Inflammatory macrophage (primary cell): ENCODE data around the gene COL4A1.

Source experiments
- DNase-seq, 2 donors: peaks; one replicate each; pipeline ENCODE4 v3.0.0-alpha.2; 2020 to 2022

Gene COL4A1

DNA sequence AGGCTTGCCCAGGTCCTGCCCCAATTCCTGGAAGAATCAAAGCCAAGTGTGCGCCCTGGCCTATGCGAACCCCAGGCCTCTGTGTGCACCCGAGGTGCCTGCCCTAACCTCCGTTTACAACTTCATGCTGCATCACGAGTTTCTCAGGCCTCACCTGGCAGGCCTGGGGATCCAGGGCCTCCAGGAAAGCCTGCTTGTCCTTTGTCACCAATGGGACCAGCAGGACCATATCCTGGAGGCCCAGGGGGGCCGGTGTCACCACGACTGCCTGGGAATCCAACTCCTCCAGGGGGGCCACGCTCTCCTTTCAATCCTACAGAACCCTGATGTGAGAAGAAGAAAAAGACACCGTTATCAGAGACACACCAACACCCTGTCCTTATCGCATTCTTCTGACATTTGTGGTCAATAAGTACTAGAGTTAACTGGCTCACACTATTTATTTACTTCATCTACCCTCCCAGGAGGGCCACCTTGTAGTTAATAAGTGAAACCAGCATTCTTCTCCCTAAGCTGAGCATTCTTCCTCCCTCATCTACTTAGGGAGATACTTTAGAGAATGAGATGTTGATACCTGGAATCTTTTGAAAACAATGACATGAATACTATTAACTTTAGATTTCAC, 120.6 kb downstream of the COL4A1 start:
- DNase-seq: no peak

DNA sequence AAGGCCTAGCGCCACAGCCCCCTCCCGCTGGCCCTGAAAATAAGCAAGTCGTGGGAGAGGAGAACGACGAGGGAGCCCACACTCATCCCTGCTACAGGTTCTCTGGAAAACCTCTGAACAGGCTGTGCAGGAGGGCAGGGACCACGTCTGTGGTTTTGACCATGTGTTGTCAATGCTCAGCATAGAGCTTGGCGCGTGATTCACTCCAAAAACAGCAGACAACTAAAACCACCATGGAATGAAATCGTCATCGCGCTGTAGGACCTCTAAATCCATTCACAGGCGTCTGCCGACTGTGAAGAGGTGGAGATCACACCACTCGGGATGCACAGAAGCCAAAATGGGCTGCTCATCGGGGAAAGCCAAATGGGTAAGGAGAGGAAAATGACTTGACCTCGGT, 121.3 kb downstream of the COL4A1 start:
- no peak for DNase-seq

DNA sequence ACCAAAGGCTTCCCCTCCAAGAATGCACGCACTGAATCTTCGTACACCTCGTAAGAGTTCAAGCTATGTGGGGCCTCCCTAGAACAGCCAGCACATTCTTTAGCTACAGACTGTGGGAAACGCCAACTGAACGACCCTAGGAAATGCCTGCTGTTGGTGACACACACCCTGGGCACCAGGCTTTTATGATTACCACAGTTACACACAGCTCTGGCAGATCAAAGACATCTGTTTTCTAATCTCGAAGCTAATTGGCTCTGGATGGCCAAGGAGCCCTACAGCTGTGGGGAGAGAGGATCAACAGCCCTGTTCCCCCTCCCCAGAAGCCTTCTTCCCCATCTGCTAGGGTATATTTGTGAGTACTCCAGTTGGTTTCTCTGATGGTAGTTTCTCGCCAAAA, 123.0 kb downstream of the COL4A1 start:
- DNase-seq: no peak

GRCh38 chr13:110182461-110182860, 124.5 kb downstream of the COL4A1 start:
- DNase-seq: no peak

- no peak for DNase-seq
These were observed 125.0 kb downstream of the COL4A1 start for GRCh38 chr13:110182003-110182402.

GRCh38 chr13:110179857-110180147, 127.2 kb downstream of the COL4A1 start:
- no peak for DNase-seq

- DNase-seq: no peak
These were observed 127.7 kb downstream of the COL4A1 start for GRCh38 chr13:110179116-110179856.

GRCh38 chr13:110177790-110178189, 129.2 kb downstream of the COL4A1 start:
- no peak for DNase-seq

- no peak for DNase-seq
These were observed 130.5 kb downstream of the COL4A1 start for GRCh38 chr13:110176431-110176830.

GRCh38 chr13:110173247-110173818, 133.6 kb downstream of the COL4A1 start:
- no peak for DNase-seq

DNA sequence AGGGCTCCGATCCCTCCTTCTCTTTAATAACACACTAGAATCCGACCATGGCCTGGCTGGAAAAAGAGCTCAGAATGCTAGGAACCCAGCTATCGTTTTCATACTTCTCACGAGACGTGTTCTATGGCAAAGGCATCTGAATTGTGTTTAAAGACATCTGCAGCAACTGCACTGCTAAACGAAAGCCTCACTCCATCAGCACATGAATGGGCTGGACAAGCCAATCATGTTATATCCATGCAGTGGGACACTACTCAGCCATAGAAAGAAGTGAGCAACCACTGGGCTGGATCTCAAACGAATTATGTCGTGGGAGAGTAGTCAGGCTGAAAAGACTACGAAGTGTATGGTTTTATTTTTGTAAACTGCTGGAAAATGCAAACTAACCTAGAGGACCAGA, 136.1 kb downstream of the COL4A1 start:
- no peak for DNase-seq

GRCh38 chr13:110170020-110170790, 136.8 kb downstream of the COL4A1 start:
- no peak for DNase-seq

- no peak for DNase-seq
These were observed 137.7 kb downstream of the COL4A1 start for GRCh38 chr13:110168999-110169933.

DNA sequence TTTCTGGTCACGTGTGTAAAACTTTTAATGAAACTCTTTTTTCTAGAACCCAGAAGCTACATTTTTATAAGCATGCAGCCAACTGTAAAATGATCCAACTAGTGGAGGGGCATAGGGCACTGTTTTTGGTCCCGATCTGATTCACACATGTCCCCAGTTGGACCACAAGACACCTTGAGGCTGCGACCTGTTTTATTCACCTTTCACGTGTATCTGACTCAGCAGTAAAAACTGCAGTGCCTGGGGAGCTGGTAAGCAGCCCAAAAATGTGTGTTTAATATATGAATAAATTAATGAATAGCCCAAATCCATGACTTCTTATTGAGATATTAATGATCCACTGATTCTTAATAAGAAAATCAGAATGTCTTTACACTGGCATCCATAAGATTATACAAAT, 140.4 kb downstream of the COL4A1 start:
- no peak for DNase-seq

DNA sequence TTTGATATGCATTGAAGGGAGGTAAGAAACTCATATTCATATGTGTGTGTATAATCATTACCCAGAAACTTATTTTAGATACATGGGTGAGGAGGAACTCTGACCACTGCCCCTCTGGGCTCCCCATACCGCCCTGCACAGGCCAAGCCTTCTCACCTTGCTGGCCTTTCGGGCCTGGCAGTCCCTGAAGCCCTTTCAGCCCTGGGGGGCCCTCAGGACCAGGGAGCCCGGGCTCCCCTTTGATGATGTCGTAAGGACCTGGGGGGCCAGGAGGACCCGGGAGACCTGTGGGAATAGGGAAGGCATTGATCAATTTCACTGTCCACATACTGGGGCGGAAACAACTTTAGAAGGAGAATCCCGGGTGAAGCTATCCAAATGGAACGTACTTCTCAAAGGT, 142.3 kb downstream of the COL4A1 start:
- DNase-seq: no peak

DNA sequence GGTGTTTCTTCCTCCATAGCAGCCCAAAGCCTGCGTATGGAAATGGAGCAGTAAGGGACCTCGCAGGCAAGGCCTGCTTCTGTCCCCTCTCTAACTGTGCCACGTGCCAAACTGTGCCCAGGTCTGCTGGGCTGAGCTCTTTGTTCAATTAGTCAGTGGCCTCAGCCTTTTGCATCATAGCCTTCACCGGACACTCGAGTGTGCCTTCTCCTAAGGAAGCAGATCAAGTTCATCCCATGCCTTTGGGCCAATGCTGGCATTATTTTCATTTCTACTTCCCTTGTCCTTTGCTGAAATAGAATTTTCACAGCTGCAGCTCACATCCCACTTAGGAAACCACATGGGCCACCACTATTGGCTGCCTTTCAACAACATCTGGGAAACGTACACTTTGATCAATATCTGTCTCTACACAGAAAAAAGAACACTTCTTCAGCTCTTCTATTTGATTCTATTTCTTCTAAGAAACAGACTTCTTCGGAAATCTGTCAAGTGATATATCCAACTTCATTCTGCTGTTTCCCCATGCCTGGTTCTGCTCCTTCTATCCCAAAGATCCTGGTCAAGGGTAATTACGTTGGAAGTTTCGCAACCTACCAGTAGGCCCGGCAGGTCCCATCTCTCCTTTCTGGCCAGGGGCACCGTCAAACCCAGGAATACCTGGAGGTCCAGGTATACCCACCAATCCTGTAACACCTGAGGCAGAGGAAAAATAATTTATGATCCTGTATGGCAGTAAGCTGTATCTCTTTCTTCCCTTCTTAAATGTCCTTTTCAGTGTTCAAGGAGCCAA, 143.9 kb downstream of the COL4A1 start:
- DNase-seq: peak; percentile 26 to 42

DNA sequence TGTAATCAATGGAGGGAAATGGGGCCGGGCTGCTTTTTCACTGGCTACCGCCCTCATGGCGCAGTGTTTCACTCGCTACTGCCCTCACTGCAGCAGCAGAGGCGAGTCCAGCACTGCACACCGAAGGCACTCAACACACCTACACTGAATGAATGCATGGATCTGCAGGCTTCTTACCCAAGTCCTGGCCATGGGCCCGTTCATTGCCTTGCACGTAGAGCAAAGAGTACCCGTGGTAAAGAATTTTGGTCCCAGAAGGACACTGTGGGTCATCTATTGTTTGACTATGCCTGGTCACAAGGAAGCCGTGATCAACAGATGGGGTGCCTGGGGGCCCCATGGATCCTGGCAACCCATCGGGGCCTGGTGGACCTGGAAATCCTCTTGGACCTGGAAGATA, 144.9 kb downstream of the COL4A1 start:
- no peak for DNase-seq

- peak; percentile 87 to 92 for DNase-seq
These were observed 145.7 kb downstream of the COL4A1 start for GRCh38 chr13:110161112-110161882.

- no peak for DNase-seq
These were observed 148.7 kb downstream of the COL4A1 start for GRCh38 chr13:110158226-110158625.

- no peak for DNase-seq
These were observed 149.2 kb downstream of the COL4A1 start for GRCh38 chr13:110157718-110158117.
